Lower leg skin (tissue), 3 donors: Measurements from ENCODE around the gene CSF3R.

Experiments
- CTCF ChIP-seq, 3 donors: fragments of 450-650 bp; IDR thresholded peaks; one replicate each; pipeline ENCODE4 v1.5.1; 2016; ENCODE audit warnings: antibody characterized with exemption in 3 of 3, mild to moderate bottlenecking in 3 of 3, moderate library complexity in 2 of 3
- POLR2A ChIP-seq, 2 donors: fragments of 450-650 bp; IDR thresholded peaks; one replicate each; pipeline ENCODE4 v1.6.1; 2016 to 2017; ENCODE audit warnings: antibody characterized with exemption in 2 of 2, mild to moderate bottlenecking in 1 of 2, moderate library complexity in 1 of 2

- no peak for TF ChIP-seq CTCF (IDR thresholded peaks at IDR 0.05)
- TF ChIP-seq POLR2A (IDR thresholded peaks at IDR 0.05) = no peak
These were observed 28.9 kb downstream of the CSF3R start for GRCh38 chr1:36453600-36454388.
